GM21737 (cell line): Measurements from ENCODE around the gene TSPEAR.
"Not testable (repeated sequence)": the region's sequence is repeated elsewhere in the genome, so short reads cannot be mapped to it uniquely, and the experiment has no call there.

Experiments
- ATAC-seq: cut with Tn5 transposase; IDR thresholded peaks from one replicate; pipeline ENCODE4 v1.9.1; 2021; ENCODE audit warnings: mild to moderate bottlenecking, moderate library complexity; ENCODE audit not compliant: unreplicated experiment

Gene TSPEAR

DNA sequence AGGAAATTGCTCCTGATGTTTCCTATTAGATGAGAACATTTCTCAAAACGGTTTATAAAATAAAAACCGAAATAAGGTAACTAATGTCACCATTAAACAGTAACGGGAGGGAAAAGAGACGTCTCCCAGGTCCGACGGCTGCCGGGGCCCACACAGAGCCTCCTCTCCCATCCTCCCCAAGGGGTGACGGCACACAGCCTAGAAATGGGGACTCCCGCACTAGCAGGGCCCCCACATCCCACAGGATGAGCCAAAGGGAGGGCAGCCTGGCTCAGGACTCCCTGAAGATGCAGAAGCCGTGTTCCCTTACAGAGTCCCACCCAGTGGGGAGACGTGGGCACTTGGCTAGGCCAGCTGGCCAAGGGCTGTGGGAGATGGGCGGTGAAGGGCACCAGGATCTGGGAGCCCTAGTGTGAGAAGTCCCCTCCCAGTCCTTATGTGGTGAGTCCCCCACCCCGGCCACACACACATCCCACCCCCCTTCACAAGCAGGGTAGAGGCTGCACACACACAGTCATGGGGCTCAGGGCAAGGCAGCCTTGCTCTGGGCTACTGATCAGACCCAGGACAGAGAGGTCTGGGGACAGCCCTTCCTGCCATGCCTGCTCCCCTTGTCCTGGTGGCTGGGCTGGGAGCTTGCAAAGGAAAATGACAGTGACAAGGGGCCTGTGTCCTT, 156.0 kb downstream of the TSPEAR start:
- ATAC-seq: no peak

DNA sequence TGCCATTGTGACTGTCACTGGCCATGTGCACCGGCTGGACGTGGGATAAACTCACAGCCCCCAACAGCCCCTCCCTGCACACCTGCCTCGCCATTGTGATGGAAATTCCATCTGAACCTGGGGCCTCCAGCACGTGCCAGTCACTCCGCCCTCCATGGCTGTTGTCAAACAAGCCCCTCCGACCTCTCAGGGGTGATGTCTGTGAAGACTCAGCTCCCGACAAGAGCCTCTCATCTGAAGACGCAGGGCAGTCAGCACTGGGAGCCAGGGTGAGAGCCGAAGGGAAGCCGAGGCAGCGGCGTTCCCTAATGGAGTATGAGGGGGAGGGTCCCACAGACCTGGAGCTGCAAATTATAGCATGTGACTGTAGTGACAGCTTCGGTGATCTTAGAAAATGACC, 158.7 kb downstream of the TSPEAR start:
- no peak for ATAC-seq

DNA sequence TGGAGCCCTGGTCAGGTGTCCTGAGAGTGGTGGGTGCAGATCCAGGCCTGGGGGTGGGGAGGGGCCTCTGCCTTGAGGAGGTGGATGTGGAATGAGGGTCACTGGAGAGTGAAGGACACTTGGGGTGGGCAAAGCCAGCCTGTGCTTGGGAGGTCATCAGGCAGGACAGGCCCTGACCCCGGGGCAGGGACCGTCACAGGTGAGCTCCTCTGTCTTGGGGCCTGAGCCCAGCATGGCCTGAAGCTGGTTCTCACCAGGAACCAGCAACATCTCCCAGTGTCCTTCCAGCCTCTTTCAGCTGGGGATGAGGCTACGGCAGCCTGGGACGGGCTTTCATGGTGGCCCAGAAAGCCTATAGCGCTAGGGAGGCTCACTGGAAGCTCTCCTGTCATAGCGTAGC, 159.2 kb downstream of the TSPEAR start:
- ATAC-seq: no peak

DNA sequence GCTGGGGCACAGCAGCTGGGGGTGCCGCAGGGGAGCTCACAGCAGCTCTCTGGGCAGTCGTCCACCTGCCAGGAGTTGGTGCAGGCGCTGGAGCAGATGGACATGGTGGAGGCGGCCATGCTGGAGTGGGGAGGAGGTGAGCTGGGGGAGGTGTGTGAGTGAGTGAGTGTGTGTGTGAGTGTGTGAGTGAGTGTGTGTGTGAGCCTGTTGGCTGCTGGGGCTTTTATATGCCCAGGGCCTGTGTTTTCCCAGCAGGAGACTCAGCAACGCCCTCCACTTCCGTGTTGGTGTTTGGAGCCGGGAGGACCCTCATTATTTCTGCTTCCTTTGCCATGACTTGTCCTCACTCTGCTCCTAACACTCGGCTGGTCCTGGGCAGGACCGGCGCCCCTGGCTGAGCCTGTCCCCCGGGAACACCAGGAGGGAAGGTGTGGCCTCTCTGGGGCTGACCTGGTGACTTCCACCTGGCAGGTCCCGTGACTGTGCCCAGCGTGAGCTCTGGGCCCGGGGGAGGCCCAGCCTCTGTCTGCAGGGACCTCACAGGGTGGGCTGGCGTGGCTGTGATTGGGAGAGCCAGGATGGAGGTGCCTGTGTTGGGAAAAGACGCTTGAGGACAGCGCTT, 159.9 kb downstream of the TSPEAR start, which contains the start of gene KRTAP10-2:
Gene KRTAP10-2, minus strand, starts transcription at position 166 of the 622 bp plus-strand sequence. Its CDS starts 47 bp downstream, at position 119.
- no peak for ATAC-seq

DNA sequence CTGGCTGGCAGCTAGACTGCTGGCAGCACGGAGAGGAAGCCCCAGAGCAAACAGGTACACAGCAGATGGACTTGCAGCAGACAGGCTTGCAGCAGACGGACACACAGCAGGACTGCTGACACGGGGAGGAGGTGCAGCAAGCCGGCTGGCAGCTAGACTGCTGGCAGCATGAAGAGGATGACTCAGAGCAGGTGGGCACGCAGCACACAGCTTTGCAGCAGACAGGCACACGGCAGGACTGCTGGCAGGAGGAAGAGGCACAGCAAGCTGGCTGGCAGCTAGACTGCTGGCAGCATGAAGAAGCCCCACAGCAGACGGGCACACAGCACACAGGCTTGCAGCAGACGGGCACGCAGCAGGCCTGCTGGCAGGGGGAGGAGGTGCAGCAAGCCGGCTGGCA, 160.6 kb downstream of the TSPEAR start:
- no peak for ATAC-seq

DNA sequence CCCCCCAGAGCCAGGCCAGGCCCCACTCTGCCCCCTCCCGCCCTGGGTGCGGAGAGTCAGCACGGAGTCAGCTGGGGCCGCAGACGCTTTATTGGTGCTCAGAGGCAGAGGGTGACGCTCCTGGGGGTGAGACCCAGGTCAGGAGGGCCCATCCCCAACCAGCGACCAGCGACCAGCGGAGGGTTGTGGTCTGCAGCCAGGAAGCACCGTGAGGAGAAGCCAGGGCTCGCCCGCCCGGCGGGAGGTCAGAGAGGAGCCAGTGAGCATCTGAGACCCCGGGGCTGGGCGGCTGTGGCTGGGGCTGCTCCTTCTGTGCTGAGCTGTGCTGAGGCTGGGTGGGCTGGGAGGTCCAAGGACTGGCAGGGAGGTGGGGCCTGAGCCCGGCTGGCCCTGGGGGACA, 161.1 kb downstream of the TSPEAR start:
- not testable (repeated sequence) for ATAC-seq

DNA sequence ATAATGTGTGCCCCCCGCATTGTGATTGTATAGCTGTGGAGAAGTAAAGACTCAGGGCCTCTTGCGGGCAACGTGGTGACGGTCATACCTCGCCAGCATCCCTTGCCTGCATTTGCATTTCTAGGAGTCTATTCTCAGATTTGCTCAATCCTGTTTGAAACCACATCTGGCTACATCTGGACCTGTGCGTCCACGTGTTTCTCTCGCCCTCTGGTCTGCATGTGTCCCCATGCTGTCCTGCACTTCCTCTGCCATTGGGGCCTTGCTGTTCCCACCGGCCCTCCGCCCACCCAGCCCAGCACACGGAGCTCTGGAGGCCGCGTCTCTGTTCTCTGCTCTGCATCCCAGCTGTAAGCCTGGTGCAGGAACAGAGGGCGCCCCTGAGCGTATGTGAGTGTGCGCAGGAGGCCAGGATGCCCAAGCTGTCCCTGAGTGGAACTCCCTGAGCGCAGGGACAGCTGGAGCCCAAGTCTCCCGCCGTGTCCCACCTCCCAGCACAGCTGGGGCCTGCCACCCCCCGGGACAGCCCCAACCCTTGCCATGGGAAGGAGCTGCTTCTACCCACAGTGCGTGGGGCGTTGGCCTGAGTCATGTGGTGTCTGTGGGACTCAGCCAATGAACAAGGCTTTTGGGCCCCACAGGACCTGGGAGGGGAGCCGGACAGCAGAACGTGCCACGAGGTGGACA, 161.7 kb downstream of the TSPEAR start:
- ATAC-seq: no peak

DNA sequence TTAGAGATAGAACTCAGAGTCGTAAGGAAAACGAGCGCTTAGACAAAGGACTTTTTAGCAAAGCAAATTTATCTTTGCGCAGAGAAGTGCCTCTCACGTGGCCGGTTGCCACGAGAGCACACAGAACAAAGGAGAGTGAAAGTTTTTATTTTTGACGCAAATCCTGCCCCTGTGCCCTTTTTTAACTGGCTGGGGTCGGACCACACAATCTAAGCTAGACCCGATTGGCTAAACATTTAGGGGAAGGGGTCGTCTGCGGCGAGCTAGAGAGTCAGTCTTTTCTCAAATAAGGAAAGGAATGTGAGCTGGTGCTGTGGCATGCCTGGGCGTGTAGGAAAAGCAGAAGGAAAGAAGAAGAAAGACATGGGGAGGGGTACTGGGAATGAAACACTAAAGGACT, 162.4 kb downstream of the TSPEAR start:
- no peak for ATAC-seq

DNA sequence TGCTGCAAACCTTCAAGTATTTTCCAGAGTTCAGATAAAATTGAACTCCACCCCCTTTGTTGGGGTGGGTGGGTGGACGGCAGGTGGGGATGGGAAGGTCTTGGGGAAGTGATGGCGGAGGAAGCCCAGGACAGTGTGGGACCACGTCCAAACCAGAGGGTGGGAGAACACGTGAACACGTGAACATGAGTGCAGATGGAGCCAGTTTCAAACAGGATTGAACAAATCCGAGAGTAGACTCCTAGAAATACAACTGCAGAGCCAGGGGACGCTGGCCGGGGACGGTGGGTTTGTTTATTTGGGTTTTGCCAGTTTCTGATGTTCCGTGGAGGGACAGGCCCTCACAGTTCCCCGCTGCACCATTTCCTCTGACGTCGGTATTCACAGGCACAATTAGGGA, 163.0 kb downstream of the TSPEAR start:
- no peak for ATAC-seq

DNA sequence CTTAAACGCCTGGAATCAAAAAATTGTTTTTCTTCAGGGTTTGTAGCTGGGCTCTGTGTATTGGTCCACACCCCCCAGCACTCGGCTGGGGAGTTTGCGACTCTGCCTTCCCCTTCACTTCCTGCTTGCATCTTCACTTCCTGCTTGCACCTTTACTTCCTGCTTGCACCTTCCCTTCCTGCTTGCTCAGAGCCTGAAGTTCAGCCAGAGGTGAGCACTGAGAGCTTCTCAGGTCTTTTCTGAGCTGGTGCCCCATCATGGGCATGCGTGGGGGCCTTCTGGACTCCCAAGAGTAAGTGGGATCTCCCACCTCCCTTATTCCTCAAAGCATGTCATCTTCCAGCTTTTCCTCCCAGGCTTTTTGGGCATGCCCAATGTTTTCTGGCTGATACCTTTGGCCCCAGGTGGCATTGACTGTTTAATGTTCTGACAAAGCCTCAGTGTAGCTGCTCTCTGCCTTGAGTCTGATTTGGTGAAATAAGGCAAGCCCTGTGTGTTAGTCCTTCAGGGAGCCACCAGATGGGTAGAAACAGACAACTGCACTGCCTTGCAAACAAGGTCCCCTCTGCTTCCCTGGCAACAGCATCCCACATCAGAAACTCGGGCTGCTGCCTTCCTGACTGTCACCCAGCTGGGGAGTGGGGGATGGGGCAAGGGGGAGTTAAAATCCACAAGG, 163.6 kb downstream of the TSPEAR start:
- ATAC-seq: no peak

DNA sequence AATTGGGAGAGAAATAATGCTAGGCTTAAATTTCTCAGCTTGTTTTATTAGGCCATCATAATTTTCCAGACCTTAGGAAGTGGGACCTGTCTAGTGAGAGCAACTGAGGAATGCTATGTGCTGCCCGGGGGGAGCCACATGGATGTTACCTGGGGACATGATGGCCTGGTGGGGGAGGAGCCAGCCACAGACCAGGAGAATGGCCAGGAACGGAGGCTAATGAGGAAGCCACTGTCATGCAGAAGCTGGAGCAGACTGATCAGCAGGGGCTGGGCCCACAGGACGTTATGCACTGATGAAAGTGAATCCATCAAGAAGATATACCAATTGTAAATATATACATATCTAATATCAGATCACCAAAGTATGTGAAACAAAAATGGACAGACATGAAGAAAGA, 166.8 kb downstream of the TSPEAR start:
- no peak for ATAC-seq

DNA sequence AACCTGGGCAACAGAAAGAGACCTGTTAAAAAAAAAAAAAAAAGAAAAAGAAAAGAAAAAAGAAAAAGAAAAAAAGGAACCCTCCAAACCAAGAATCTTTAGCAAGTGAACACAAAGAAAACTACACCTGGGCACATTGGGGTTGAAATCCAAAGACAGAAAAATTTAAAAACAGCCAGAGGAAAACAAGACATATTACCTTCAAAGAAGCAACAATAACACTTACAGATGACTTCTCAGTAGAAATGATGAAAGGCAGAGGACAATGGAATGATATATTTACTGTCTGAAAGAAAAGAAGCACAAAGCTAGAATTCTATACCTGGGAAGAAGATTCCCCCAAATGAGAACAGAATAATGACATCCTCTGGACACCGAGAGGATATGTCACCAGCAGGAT, 168.7 kb downstream of the TSPEAR start:
- no peak for ATAC-seq

DNA sequence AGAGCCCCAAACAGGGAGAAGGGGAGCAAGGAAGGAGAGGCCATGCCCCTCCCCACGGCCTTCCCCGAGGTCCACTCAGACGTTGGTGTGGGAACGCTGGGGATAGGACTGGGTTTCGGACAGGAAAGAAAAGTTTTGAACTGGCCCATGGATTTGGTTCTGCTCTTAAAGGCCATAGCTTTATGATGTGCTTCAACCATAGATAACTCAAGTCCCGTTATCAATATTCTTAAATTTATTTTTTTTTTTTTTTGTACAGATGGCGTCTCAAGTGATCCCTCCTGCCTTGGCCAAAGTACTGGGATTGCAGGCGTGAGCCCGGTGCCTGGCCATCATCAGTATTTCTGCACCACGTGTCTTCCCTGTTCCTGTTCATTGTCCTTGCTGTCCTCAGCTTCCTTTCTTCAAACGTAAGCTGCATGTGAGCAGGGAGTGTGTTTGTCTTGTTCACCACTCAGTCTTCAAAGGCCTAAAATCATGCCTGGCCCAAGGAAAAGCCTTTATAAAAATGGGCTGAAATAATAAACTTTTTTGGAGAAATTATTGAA, 170.6 kb downstream of the TSPEAR start:
- no peak for ATAC-seq

DNA sequence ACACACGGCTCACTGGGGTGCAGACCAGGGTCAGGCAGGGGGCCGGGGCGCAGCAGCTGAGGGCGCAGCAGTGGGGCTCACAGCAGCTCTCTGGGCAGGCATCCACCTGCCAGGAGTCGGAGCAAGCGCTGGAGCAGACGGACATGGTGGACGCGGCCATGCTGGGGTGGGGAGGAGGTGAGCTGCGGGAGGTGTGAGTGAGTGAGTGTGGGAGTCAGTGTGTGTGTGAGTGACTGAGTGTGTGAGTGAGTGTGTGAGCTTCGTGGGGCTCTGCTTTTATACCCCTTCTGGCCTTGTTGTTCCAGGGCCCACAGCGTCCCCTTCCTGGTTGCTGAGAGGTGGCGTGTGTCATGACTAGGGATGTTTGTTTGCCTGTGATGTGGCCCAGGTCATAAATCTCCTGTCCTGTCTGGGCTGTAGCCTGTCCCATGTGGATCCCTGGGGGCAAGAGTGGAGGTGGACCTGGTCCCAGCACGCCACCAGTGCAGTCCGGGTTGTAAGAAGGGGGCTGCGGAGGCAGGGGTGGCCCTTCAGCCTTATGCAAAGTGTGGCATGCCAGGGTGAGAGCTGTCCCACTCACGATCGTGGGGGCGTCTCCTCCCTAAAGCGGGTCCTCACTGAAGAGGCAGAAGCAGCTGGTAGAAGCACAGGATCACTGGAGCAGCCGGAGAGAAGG, 171.2 kb downstream of the TSPEAR start, which contains the start of gene KRTAP10-1:
Gene KRTAP10-1, minus strand, starts transcription at position 205 of the 676 bp plus-strand sequence. Its CDS starts 45 bp downstream, at position 160.
- ATAC-seq: no peak

DNA sequence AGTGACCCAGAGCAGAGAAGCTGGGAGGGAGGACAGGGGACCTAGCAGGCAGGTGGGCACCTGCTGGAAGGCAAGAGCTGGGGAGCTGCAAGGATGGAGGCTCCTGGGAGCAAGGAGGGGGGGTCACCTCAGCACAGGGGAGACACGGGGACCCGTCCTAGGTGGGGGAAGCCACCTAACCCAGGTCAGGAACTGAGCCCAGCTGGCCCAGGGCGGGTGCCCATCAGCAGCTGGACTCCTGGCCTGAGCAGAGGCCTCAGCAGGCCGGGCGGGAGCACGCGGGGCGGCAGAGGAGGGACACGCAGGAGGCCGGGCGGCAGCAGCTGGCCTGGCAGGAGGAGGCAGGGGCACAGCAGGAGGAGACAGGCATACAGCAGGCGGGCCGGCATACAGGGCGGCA, 172.3 kb downstream of the TSPEAR start:
- ATAC-seq: no peak

DNA sequence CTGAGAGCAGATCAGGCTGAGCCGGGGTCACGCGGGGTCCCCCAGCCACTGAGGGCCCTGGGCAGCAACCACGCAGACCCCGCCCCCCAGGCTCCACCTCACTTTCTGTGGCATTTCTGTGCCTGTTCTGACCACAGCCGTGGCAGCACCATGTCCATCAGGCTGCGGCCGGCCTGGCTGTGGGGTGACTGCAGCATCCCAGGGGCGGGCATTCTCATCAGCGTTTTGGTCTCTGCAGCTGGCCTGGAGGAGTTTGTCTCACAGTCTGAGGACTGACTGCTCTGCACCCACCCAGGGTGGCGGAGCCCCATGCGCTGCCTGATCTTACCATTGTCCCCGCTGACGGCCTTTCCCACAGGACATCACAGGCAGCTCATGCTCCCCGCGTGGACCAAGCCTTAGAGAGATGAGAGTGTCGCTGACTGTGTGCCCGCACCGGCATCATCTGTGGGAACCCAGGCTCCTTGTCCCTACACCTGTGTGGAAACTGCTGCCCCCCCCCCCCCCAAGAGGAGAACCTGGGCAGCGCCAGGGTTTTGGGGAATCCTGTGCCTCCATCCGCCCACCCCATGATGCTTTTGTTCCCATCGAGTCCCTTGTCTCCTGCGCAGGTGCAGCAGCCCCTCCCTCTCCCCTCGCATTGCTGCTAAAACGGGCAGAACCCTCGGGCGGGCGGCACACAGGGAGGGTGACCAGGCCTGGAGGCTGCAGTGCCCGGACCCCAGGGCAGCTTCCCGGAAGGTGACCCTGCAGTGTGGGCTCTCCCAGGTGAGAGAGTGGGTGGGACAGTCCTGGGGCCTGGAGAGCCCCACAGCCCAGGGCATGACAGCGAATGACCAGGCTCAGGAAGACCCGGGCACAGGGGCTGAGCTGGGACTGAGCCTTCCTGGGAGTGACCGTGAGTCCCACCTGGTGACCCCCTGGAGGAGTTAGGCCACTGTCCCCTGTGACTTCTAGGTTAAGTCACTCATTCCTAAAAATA, 173.2 kb downstream of the TSPEAR start:
- ATAC-seq: no peak

DNA sequence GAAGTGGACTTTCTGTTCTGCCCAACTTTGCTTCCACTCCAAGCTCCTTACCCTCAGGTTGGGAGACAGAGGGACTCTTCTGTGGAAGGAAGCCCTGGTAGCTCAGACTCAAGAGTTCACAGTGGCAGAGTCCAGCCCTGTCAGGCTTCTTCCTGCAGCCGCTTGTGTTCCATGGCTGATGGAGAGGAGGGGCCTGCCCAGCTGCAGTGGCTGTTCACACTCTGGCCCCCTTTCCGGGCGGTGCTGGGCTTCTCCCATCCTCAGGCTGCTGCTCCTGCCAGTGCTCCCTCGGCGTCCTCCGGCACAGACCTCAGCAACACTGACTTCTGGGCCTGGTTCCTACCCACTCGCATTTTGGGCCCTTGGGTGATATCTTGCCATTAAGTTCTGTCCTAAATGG, 175.4 kb downstream of the TSPEAR start:
- no peak for ATAC-seq

DNA sequence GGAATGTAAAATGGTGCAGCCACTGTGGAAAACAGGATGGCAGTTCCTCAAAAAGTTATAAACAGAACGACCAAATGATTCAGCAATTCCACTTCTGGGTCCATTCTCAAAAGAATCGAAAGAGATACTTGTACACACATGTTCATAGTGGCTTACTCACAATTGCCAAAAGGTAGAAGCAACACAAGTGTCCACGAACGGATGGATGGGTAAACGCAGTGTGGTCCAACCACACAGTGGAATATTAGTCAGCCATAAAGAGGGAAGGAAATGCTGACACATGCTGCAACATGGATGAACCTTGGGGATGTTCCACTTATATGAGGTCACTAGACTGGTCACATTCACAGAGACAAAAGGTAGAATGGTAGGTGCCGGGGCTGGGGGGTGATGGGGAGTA, 176.7 kb downstream of the TSPEAR start:
- no peak for ATAC-seq

DNA sequence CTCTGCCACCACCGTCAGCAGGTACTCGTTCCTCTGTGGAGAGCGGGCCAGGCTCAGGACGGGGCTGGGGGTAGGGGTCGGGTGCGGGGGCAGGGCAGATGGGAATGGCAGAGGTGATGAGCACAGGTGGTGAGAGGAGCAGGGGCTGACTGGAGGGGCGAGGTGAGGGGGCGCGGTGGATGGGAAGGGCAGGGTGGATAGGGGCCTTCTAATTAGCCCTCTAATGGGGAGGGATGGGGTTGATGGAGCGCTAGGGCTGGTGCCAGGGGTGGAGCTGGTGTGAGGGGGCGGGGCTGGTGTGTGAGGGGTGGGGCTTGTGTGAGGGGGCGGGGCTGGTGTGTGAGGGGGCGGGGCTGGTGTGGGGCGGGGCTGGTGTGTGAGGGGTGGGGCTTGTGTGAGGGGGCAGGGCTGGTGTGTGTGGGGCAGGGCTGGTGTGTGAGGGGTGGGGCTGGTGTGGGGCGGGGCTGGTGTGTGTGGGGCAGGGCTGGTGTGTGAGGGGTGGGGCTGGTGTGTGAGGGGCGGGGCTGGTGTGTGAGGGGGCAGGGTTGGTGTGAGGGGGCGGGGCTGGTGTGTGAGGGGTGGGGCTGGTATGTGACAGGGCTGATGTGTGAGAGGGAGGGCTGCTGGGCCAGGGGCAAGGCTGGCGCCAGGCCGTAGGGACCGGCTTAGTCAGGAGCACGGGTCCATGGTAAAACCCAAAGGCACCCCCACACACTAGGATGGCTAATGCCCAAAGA, 177.3 kb downstream of the TSPEAR start:
- ATAC-seq: no peak
